ENCODE data around the gene ZYX. TPM values are rescaled to one million over a fixed set of nuclear protein-coding genes. Genes with fewer than 3 reads are reported as not detected.

Gene ZYX
- total and polyA plus RNA-seq, 2 donors (not counting 1 experiment from before 2014, with no cell fraction given): 32.3 to 53.8 TPM

- H4K20me1 ChIP-seq (ENCODE audit: control insufficient read depth, insufficient read depth, low read length, poor library complexity, severe bottlenecking): no peaks in the 10 kb centered on the region
- no peaks in the 10 kb centered on the region for H3K36me3 ChIP-seq (replicated peaks in 1 of 2; ENCODE audit: control extremely low read depth in 1 of 2, control insufficient read depth in 1 of 2, extremely low read depth in 1 of 2, insufficient read depth in 2 of 2, low read length in 1 of 2)
- CTCF ChIA-PET: interaction anchor here (0.8 to 4.4 kb wide), 2 partner anchors 8 to 132 kb away, joined by 3 to 19 read pairs; no protein-coding TSS in a partner anchor
- POLR2A ChIA-PET: no interaction called here
- H3K27ac Mint-ChIP-seq: peak overlapping the region; percentile 54
- no peak overlapping the region for H3K9ac ChIP-seq (ENCODE audit: low read length)
- no peak overlapping the region for H2AFZ ChIP-seq (ENCODE audit: insufficient read depth, low read depth, low read length, poor library complexity, severe bottlenecking)
- no peaks in the 10 kb centered on the region for H3K9me3 ChIP-seq (ENCODE audit: control extremely low read depth in 1 of 3, control insufficient read depth in 2 of 3, insufficient read depth in 1 of 3, low read length in 2 of 3)
- peaks cover 31% of the 10 kb centered on the region for H3K4me1 Mint-ChIP-seq
- no peak overlapping the region for H3K4me3 Mint-ChIP-seq
- H3K27me3 ChIP-seq (replicated peaks in 1 of 4; ENCODE audit: control extremely low read depth in 1 of 4, control insufficient read depth in 3 of 4, insufficient read depth in 4 of 4, low read length in 3 of 4): peaks cover 0 to 10% (median under 1%) of the 10 kb centered on the region in 4 experiments
- H3K4me2 ChIP-seq (replicated peaks; ENCODE audit: low read depth, low read length, poor library complexity, severe bottlenecking): no peak overlapping the region
- no peak for TF ChIP-seq EZH2 (IDR thresholded peaks at IDR 0.05; ENCODE audit: borderline replicate concordance, insufficient read depth, low read depth, low read length, poor library complexity, severe bottlenecking)
- TF ChIP-seq, protein P1, sequence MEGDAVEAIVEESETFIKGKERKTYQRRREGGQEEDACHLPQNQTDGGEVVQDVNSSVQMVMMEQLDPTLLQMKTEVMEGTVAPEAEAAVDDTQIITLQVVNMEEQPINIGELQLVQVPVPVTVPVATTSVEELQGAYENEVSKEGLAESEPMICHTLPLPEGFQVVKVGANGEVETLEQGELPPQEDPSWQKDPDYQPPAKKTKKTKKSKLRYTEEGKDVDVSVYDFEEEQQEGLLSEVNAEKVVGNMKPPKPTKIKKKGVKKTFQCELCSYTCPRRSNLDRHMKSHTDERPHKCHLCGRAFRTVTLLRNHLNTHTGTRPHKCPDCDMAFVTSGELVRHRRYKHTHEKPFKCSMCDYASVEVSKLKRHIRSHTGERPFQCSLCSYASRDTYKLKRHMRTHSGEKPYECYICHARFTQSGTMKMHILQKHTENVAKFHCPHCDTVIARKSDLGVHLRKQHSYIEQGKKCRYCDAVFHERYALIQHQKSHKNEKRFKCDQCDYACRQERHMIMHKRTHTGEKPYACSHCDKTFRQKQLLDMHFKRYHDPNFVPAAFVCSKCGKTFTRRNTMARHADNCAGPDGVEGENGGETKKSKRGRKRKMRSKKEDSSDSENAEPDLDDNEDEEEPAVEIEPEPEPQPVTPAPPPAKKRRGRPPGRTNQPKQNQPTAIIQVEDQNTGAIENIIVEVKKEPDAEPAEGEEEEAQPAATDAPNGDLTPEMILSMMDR (IDR thresholded peaks at IDR 0.05): no peak
- H3K79me2 ChIP-seq (ENCODE audit: control insufficient read depth, insufficient read depth, low read length): no peaks in the 10 kb centered on the region
- no peak overlapping the region for H3K4me3 ChIP-seq (ENCODE audit: control extremely low read depth in 1 of 5, extremely low read depth in 1 of 5, insufficient read depth in 1 of 5, low read depth in 2 of 5, low read length in 4 of 5)
- WGBS (ENCODE audit: insufficient coverage): 37% methylated on average over 4 of the region's 4 CpGs
- no peak overlapping the region for H3K27ac ChIP-seq (ENCODE audit: low read length in 2 of 2)
- ATAC-seq (ENCODE audit: low read depth): no peak
- H3K4me1 ChIP-seq (ENCODE audit: control insufficient read depth in 2 of 2, insufficient read depth in 2 of 2, low read length in 2 of 2): peaks cover 22 to 28% of the 10 kb centered on the region in 2 donors
- H3K27me3 Mint-ChIP-seq: peaks cover 16% of the 10 kb centered on the region
- intact Hi-C loops (cut with micrococcal nuclease): loop anchor here (10.0 kb wide), 1 partner anchor 47 kb away; no protein-coding TSS in a partner anchor
- H3K9me3 Mint-ChIP-seq (ENCODE audit: insufficient read depth): no peaks in the 10 kb centered on the region
- no peak for DNase-seq
Observed at GRCh38 chr7:143372070-143372469, 9.1 kb upstream of the ZYX start.

GRCh38 chr7:143373255-143373794 lies 7.8 kb upstream of the ZYX start:
- H3K27ac Mint-ChIP-seq: peak overlapping the region; percentile 42
- no peak for TF ChIP-seq EZH2 (IDR thresholded peaks at IDR 0.05; ENCODE audit: borderline replicate concordance, insufficient read depth, low read depth, low read length, poor library complexity, severe bottlenecking)
- TF ChIP-seq, protein P1 (IDR thresholded peaks at IDR 0.05): no peak
- H3K4me1 Mint-ChIP-seq: peaks cover 31% of the 10 kb centered on the region
- no peak for ATAC-seq (ENCODE audit: low read depth)
- no peak overlapping the region for H3K27ac ChIP-seq (ENCODE audit: low read length in 2 of 2)
- peaks cover 0 to under 1% (median 0%) of the 10 kb centered on the region in 4 experiments for H3K27me3 ChIP-seq (replicated peaks in 1 of 4; ENCODE audit: control extremely low read depth in 1 of 4, control insufficient read depth in 3 of 4, insufficient read depth in 4 of 4, low read length in 3 of 4)
- H3K9ac ChIP-seq (ENCODE audit: low read length): no peak overlapping the region
- 95% methylated on average over 4 of the region's 4 CpGs for whole genome bisulfite sequencing (ENCODE audit: insufficient coverage)
- no peak for DNase-seq
- H3K4me3 ChIP-seq (ENCODE audit: control extremely low read depth in 1 of 5, extremely low read depth in 1 of 5, insufficient read depth in 1 of 5, low read depth in 2 of 5, low read length in 4 of 5): no peak overlapping the region
- H4K20me1 ChIP-seq (ENCODE audit: control insufficient read depth, insufficient read depth, low read length, poor library complexity, severe bottlenecking): no peaks in the 10 kb centered on the region
- H2AFZ ChIP-seq (ENCODE audit: insufficient read depth, low read depth, low read length, poor library complexity, severe bottlenecking): no peak overlapping the region
- H3K4me3 Mint-ChIP-seq: no peak overlapping the region
- no peak overlapping the region for H3K4me2 ChIP-seq (replicated peaks; ENCODE audit: low read depth, low read length, poor library complexity, severe bottlenecking)
- intact Hi-C loops (cut with micrococcal nuclease): loop anchor here (10.0 kb wide), 1 partner anchor 49 kb away; no protein-coding TSS in a partner anchor
- H3K9me3 ChIP-seq (ENCODE audit: control extremely low read depth in 1 of 3, control insufficient read depth in 2 of 3, insufficient read depth in 1 of 3, low read length in 2 of 3): no peaks in the 10 kb centered on the region
- H3K27me3 Mint-ChIP-seq: peaks cover 6% of the 10 kb centered on the region
- peaks cover 22 to 28% of the 10 kb centered on the region in 2 donors for H3K4me1 ChIP-seq (ENCODE audit: control insufficient read depth in 2 of 2, insufficient read depth in 2 of 2, low read length in 2 of 2)
- H3K79me2 ChIP-seq (ENCODE audit: control insufficient read depth, insufficient read depth, low read length): no peaks in the 10 kb centered on the region
- POLR2A ChIA-PET: no interaction called here
- H3K9me3 Mint-ChIP-seq (ENCODE audit: insufficient read depth): no peaks in the 10 kb centered on the region
- CTCF ChIA-PET: interaction anchor here (4.4 kb wide), 1 partner anchor 133 kb away, joined by 19 read pairs; no protein-coding TSS in a partner anchor
- H3K36me3 ChIP-seq (replicated peaks in 1 of 2; ENCODE audit: control extremely low read depth in 1 of 2, control insufficient read depth in 1 of 2, extremely low read depth in 1 of 2, insufficient read depth in 2 of 2, low read length in 1 of 2): no peaks in the 10 kb centered on the region
